ENCODE measurements around the gene ZNF197. TPM values are rescaled to one million over a fixed set of nuclear protein-coding genes. Genes with fewer than 3 reads are reported as not detected.

The ZNF197 gene
- polyA plus RNA-seq, 2 of the 4 experiments (the other 2 are of a cell fraction), result 2.8 to 3.7 TPM

DNA sequence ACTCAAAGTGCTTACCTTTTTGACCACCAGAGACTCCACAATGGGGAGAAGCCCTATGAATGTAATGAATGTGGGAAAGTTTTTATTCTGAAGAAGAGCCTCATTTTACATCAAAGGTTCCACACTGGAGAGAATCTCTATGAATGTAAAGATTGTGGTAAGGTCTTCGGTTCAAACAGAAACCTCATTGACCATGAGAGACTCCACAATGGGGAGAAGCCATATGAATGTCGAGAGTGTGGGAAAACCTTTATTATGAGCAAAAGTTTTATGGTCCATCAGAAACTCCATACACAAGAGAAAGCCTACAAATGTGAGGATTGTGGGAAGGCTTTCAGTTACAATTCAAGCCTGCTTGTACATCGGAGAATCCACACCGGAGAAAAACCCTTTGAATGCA is 18.2 kb downstream of the ZNF197 start:
- Histone ChIP-seq H3K9me3 (peaks cover 79% of the 10 kb centered on the region), H3K27ac (no peak overlapping the region), H3K4me1 (no peaks in the 10 kb centered on the region), H3K4me3 (no peak overlapping the region), H3K4me2 (no peak overlapping the region)
- POLR2A ChIA-PET, result no interaction called here
- CTCF ChIA-PET, result no interaction called here
- WGBS (ENCODE audit: missing lambda C conversion rate), result 86% methylated on average over 4 of the region's 4 CpGs
- no peak for FAIRE-seq
- no peak for ATAC-seq
- no peak for DNase-seq (ENCODE audit: low read depth in 1 of 2, low spot score in 1 of 2)
- TF ChIP-seq ZC3H11A (IDR thresholded peaks at IDR 0.05) (no peak), HOXB5 (CRISPR knock-in tag; IDR thresholded peaks at IDR 0.05) (no peak), SREBF2 (IDR thresholded peaks at IDR 0.05) (no peak), BHLHE40 (IDR thresholded peaks at IDR 0.05; ENCODE audit: low read depth, low read length) (no peak), CHD4 (IDR thresholded peaks at IDR 0.05; ENCODE audit: borderline replicate concordance) (no peak), HES2 (IDR thresholded peaks at IDR 0.05) (no peak), FOSL2 (IDR thresholded peaks at IDR 0.05) (no peak), FOSL2 (CRISPR knock-in tag; IDR thresholded peaks at IDR 0.05) (no peak), MAFK (IDR thresholded peaks at IDR 0.05; ENCODE audit: partially characterized antibody) (no peak), RARB (CRISPR knock-in tag; IDR thresholded peaks at IDR 0.05) (no peak), NR3C1 (IDR thresholded peaks at IDR 0.05) (no peak), CEBPB (IDR thresholded peaks at IDR 0.05) (no peak), HDAC2 (IDR thresholded peaks at IDR 0.05) (no peak), RNF2 (IDR thresholded peaks at IDR 0.05; ENCODE audit: borderline replicate concordance, low read depth) (no peak)
- TF ChIP-seq, protein P1, sequence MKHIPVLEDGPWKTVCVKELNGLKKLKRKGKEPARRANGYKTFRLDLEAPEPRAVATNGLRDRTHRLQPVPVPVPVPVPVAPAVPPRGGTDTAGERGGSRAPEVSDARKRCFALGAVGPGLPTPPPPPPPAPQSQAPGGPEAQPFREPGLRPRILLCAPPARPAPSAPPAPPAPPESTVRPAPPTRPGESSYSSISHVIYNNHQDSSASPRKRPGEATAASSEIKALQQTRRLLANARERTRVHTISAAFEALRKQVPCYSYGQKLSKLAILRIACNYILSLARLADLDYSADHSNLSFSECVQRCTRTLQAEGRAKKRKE (CRISPR knock-in tag; IDR thresholded peaks at IDR 0.05; ENCODE audit: low read depth), result no peak
- TF ChIP-seq, protein P2, sequence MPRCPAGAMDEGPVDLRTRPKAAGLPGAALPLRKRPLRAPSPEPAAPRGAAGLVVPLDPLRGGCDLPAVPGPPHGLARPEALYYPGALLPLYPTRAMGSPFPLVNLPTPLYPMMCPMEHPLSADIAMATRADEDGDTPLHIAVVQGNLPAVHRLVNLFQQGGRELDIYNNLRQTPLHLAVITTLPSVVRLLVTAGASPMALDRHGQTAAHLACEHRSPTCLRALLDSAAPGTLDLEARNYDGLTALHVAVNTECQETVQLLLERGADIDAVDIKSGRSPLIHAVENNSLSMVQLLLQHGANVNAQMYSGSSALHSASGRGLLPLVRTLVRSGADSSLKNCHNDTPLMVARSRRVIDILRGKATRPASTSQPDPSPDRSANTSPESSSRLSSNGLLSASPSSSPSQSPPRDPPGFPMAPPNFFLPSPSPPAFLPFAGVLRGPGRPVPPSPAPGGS (IDR thresholded peaks at IDR 0.05), result no peak

DNA sequence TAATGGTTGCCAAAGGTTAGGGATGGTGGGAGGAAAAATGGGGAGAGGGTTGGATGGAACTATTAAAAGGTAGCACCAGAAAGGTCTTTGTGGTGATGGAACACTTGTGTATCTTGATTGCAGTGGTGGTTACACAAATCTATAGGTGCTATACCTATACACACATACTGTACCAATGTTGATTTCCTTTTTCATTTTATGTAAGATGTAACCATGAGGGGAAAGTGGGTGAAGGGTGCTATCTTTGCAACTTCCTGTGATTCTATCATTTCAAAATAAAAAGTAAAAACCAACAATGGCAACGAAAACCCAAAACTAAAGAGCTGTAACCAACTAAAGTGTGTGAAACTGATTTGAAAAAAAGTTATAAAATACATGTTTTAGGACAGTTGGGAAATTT is 22.9 kb downstream of the ZNF197 start:
- Histone ChIP-seq H3K9me3 (peaks cover 61% of the 10 kb centered on the region), H3K4me3 (no peak overlapping the region; the same call in 2 of the 3 replicates), H3K4me1 (no peaks in the 10 kb centered on the region), H3K4me2 (peak overlapping the region; percentile 72; the same call in 1 of the 3 replicates), H3K27ac (no peak overlapping the region)
- FAIRE-seq (no peak), DNase-seq (ENCODE audit: low read depth in 1 of 2, low spot score in 1 of 2) (no peak), ATAC-seq (no peak)
- CTCF ChIA-PET, result no interaction called here
- POLR2A ChIA-PET, result interaction anchor here (0.6 to 1.2 kb wide), 3 partner anchors 22 to 137 kb away, joined by 3 to 8 read pairs (median 6); partner anchors contain the start of genes ZNF197 and ZNF502
- 93% methylated on average over 1 of the region's 1 CpG for WGBS (ENCODE audit: missing lambda C conversion rate)
- no peak for TF ChIP-seq FOSL2 (IDR thresholded peaks at IDR 0.05)
- no peak for TF ChIP-seq FOSL2 (CRISPR knock-in tag; IDR thresholded peaks at IDR 0.05)
- TF ChIP-seq POLR2AphosphoS2 (conservative IDR thresholded peaks at IDR 0.05; ENCODE audit: low read length), result no peak
- no peak for TF ChIP-seq MAFK (IDR thresholded peaks at IDR 0.05; ENCODE audit: partially characterized antibody)
- no peak for TF ChIP-seq ZC3H11A (IDR thresholded peaks at IDR 0.05)
- TF ChIP-seq REST (IDR thresholded peaks at IDR 0.05), result no peak
- TF ChIP-seq RARB (CRISPR knock-in tag; IDR thresholded peaks at IDR 0.05), result no peak
- no peak for TF ChIP-seq RFX5 (IDR thresholded peaks at IDR 0.05)
- TF ChIP-seq CBX8 (IDR thresholded peaks at IDR 0.05), result no peak
- TF ChIP-seq SMC3 (IDR thresholded peaks at IDR 0.05), result no peak
